AG09309 (cell line): ENCODE results near the gene MICAL3.

Source experiments
- DNase-seq: peaks from one replicate; pipeline ENCODE4 v3.0.0-alpha.2; 2010; ENCODE audit warnings: low read depth
- H3K4me3 ChIP-seq: 2 replicates; pipeline ENCODE4 v1.5.1; 2011; ENCODE audit warnings: mild to moderate bottlenecking, low read depth, low read length, moderate library complexity; ENCODE audit not compliant: control insufficient read depth
- CTCF ChIP-seq: IDR thresholded peaks from 2 replicates; pipeline ENCODE4 v1.5.1; 2011; ENCODE audit warnings: mild to moderate bottlenecking, low read depth, low read length, inconsistent platforms; ENCODE audit not compliant: insufficient read depth, control insufficient read depth; ENCODE audit errors: missing control alignments

The MICAL3 gene

GRCh38 chr22:17738386-17739128 is 285.8 kb downstream of the MICAL3 start:
- TF ChIP-seq CTCF = no peak
- no peak overlapping the region for H3K4me3 ChIP-seq
- no peak for DNase-seq
